HCT116 (cell line): ENCODE data around the gene GRM4. TPM values are rescaled to one million over a fixed set of nuclear protein-coding genes. Genes with fewer than 3 reads are reported as not detected.

Experiments
- ATAC-seq: fragments of 200-7000 bp; cut with Tn5 transposase; 2 replicates; pipeline ENCODE4 v1.9.1; 2020; ENCODE audit warnings: mild to moderate bottlenecking, moderate library complexity
- BruUV-seq: library from RNA; stranded (reverse); fragments of 400-500 nt; replicated peaks from 2 replicates; lab custom pipeline; 2021; lab: Mats Ljungman, UMichigan
- CTCF ChIA-PET: fragments of 300-600 bp; sonication (Branson Sonifier 250); formaldehyde crosslinking; loops from one replicate; lab custom pipeline; 2021; ENCODE audit warnings: antibody characterized with exemption; lab: Charles Lee
- POLR2A ChIA-PET: fragments of 300-600, 350-600 bp; sonication (Branson Sonifier 250); formaldehyde crosslinking; loops from one replicate; lab custom pipeline; 2021; ENCODE audit warnings: antibody characterized with exemption; lab: Charles Lee
- RAD21 ChIA-PET, 2 experiments: fragments of 300-600 bp; sonication (Branson Sonifier 250); formaldehyde crosslinking; loops; one replicate each; lab custom pipeline; 2023; ENCODE audit warnings: low total read pairs in 2 of 2; ENCODE audit not compliant: uncharacterized antibody in 2 of 2, unreplicated experiment in 2 of 2, low non-redundant PET in 1 of 2; lab: Charles Lee
- DNase-seq: peaks from one replicate; pipeline ENCODE4 v3.0.0-alpha.2; 2010; ENCODE audit warnings: low read depth, low spot score
- H2AFZ ChIP-seq: fragments of 200-600 bp; shearing (Covaris generic), sonication (generic); 2 replicates; pipeline ENCODE4 v1.6.1; 2017; ENCODE audit warnings: low read depth, mixed run types, mixed read lengths, antibody characterized with exemption, low read length; ENCODE audit not compliant: poor library complexity, severe bottlenecking
- H3K27ac ChIP-seq: 2 replicates; pipeline ENCODE4 v1.5.1; 2012; ENCODE audit warnings: low read depth, low read length
- H3K27me3 ChIP-seq: fragments of 200-600 bp; sonication (generic); 2 replicates; pipeline ENCODE4 v1.6.1; 2016; ENCODE audit warnings: mixed run types, low read length, mixed read lengths; ENCODE audit not compliant: insufficient read depth
- H3K36me3 ChIP-seq, 2 experiments: fragments of 200-500 bp in 1 of 2; fragments of 200-600 bp in 1 of 2; sonication (Bioruptor generic) in 1 of 2; sonication (generic) in 1 of 2; 2 replicates each; pipeline versions ENCODE4 v1.5.1 to v1.6.1; 2014 to 2016; ENCODE audit warnings: low read length in 2 of 2, inconsistent platforms in 1 of 2, mixed read lengths in 1 of 2, mixed run types in 1 of 2; ENCODE audit not compliant: insufficient read depth in 2 of 2, control insufficient read depth in 1 of 2
- H3K4me1 ChIP-seq, 2 experiments: fragments of 200-600 bp in 1 of 2; sonication (generic) in 1 of 2; 2 replicates each; pipeline versions ENCODE4 v1.5.1 to v1.6.1; 2012 to 2017; ENCODE audit warnings: low read length in 2 of 2, inconsistent platforms in 1 of 2, mild to moderate bottlenecking in 1 of 2, mixed read lengths in 1 of 2, mixed run types in 1 of 2, moderate library complexity in 1 of 2; ENCODE audit not compliant: insufficient read depth in 2 of 2, control insufficient read depth in 1 of 2
- H3K4me2 ChIP-seq: fragments of 200-600 bp; sonication (generic); 2 replicates; pipeline ENCODE4 v1.6.1; 2017; ENCODE audit warnings: mixed run types, low read length, mixed read lengths
- H3K4me3 ChIP-seq, 2 experiments: fragments of 200-600 bp in 1 of 2; sonication (generic) in 1 of 2; replicated peaks in 1 of 2; 2 replicates each; pipeline ENCODE4 v1.5.1; 2011 to 2016; ENCODE audit warnings: low read length in 2 of 2, control low read depth in 1 of 2, low read depth in 1 of 2, mild to moderate bottlenecking in 1 of 2, mixed read lengths in 1 of 2, mixed run types in 1 of 2
- H3K79me2 ChIP-seq: fragments of 200-600 bp; sonication (generic); 2 replicates; pipeline ENCODE4 v1.6.1; 2017; ENCODE audit warnings: mild to moderate bottlenecking, mixed run types, low read length, moderate library complexity, mixed read lengths; ENCODE audit not compliant: insufficient read depth
- H3K9ac ChIP-seq: fragments of 200-600 bp; sonication (generic); 2 replicates; pipeline ENCODE4 v1.6.1; 2016; ENCODE audit warnings: low read length, mixed read lengths
- H3K9me2 ChIP-seq: fragments of 200-600 bp; sonication (generic), shearing (Covaris generic); 2 replicates; pipeline ENCODE4 v1.6.1; 2017; ENCODE audit warnings: mixed run types, mild to moderate bottlenecking, moderate library complexity; ENCODE audit not compliant: insufficient read depth
- H3K9me3 ChIP-seq, 2 experiments: fragments of 200-500 bp in 1 of 2; fragments of 200-600 bp in 1 of 2; sonication (Bioruptor generic) in 1 of 2; sonication (generic) in 1 of 2; 2 replicates each; pipeline ENCODE4 v1.6.1; 2014 to 2017; ENCODE audit warnings: low read length in 2 of 2, mixed read lengths in 2 of 2, inconsistent platforms in 1 of 2, low read depth in 1 of 2, mild to moderate bottlenecking in 1 of 2, mixed run types in 1 of 2, moderate library complexity in 1 of 2; ENCODE audit not compliant: control insufficient read depth in 1 of 2, insufficient read depth in 1 of 2
- H4K20me1 ChIP-seq: fragments of 200-600 bp; sonication (generic), shearing (Covaris generic); 2 replicates; pipeline ENCODE4 v1.6.1; 2017; ENCODE audit warnings: mixed run types, mild to moderate bottlenecking, moderate library complexity; ENCODE audit not compliant: insufficient read depth
- CBX3 ChIP-seq: IDR thresholded peaks from 2 replicates; pipeline ENCODE4 v1.6.1; 2012; ENCODE audit warnings: low read depth
- CEBPB ChIP-seq: IDR thresholded peaks from 2 replicates; pipeline ENCODE4 v1.6.1; 2012; ENCODE audit warnings: low read depth
- CTCF ChIP-seq, 3 experiments: fragments of 200-600 bp in 1 of 3; sonication (generic) in 1 of 3; IDR thresholded peaks in 2 of 3; conservative IDR thresholded peaks in 1 of 3; 2 replicates each; pipeline ENCODE4 v1.5.1; 2012 to 2017; ENCODE audit warnings: low read depth in 2 of 3, low read length in 2 of 3, antibody characterized with exemption in 1 of 3, borderline replicate concordance in 1 of 3, control low read depth in 1 of 3, mild to moderate bottlenecking in 1 of 3, mixed read lengths in 1 of 3, mixed run types in 1 of 3, moderate library complexity in 1 of 3; ENCODE audit not compliant: insufficient read depth in 1 of 3
- EGR1 ChIP-seq: IDR thresholded peaks from 2 replicates; pipeline ENCODE4 v1.6.1; 2012; ENCODE audit warnings: low read depth
- ELF1 ChIP-seq: IDR thresholded peaks from 2 replicates; pipeline ENCODE4 v1.6.1; 2012; ENCODE audit warnings: low read depth, borderline replicate concordance
- EZH2phosphoT487 ChIP-seq: fragments of 200-600 bp; IDR thresholded peaks from 2 replicates; pipeline ENCODE4 v1.6.1; 2018; ENCODE audit warnings: antibody characterized with exemption, borderline replicate concordance
- JUND ChIP-seq: IDR thresholded peaks from 2 replicates; pipeline ENCODE4 v1.6.1; 2012
- MAX ChIP-seq: IDR thresholded peaks from 2 replicates; pipeline ENCODE4 v1.6.1; 2012
- POLR2A ChIP-seq: IDR thresholded peaks from 2 replicates; pipeline ENCODE4 v1.7.0; 2011; ENCODE audit warnings: borderline replicate concordance; ENCODE audit not compliant: insufficient read depth, insufficient read length; ENCODE audit errors: extremely low read depth
- RAD21 ChIP-seq: IDR thresholded peaks from 2 replicates; pipeline ENCODE4 v1.6.1; 2012; ENCODE audit warnings: low read depth, mild to moderate bottlenecking
- SP1 ChIP-seq: IDR thresholded peaks from 2 replicates; pipeline ENCODE4 v1.6.1; 2012; ENCODE audit warnings: low read depth
- SRF ChIP-seq: IDR thresholded peaks from 2 replicates; pipeline ENCODE4 v1.6.1; 2012; ENCODE audit warnings: low read depth
- TCF7L2 ChIP-seq: IDR thresholded peaks from 2 replicates; pipeline ENCODE4 v1.7.0; 2011; ENCODE audit warnings: borderline replicate concordance, inconsistent platforms; ENCODE audit not compliant: insufficient read depth, insufficient read length; ENCODE audit errors: extremely low read depth
- YY1 ChIP-seq: IDR thresholded peaks from 2 replicates; pipeline ENCODE4 v1.6.1; 2011; ENCODE audit warnings: low read length, low read depth, moderate library complexity, mild to moderate bottlenecking; ENCODE audit not compliant: insufficient replicate concordance; ENCODE audit errors: extremely low read depth
- ZFX ChIP-seq: fragments of 450-650 bp; IDR thresholded peaks from 2 replicates; pipeline ENCODE4 v1.6.1; 2017
- ZNF274 ChIP-seq: fragments of 200-500 bp; sonication (Bioruptor generic); IDR thresholded peaks from 2 replicates; pipeline ENCODE4 v1.6.1; 2014; ENCODE audit warnings: mild to moderate bottlenecking, low read depth, low read length, inconsistent platforms
- intact Hi-C: fragments of 100-400 bp; cut with micrococcal nuclease; formaldehyde crosslinking; loops from 2 replicates; pipeline ENCODE4 v1.10.0; 2022
- total RNA-seq: library from RNA; stranded (reverse); gene quantifications from one replicate; pipeline ENCODE4 v1.2.1, GENCODE V29; 2021; ENCODE audit not compliant: unreplicated experiment

The GRM4 gene
- total RNA-seq, 1 experiment from 2014 or later = 2.6 TPM

- Histone ChIP-seq H3K27me3 (peaks cover 5% of the 10 kb centered on the region; the same call in 1 of the 2 replicates), H3K36me3 (no peaks in the 10 kb centered on the region), H2AFZ (no peak overlapping the region), H3K79me2 (no peaks in the 10 kb centered on the region), H4K20me1 (no peaks in the 10 kb centered on the region), H3K4me3 (no peak overlapping the region), H3K4me2 (no peak overlapping the region)
- CTCF ChIA-PET = no interaction called here
- no peak for TF ChIP-seq CTCF (IDR thresholded peaks at IDR 0.05 in 2 of 3, conservative IDR thresholded peaks at IDR 0.05 in 1 of 3; ENCODE audit: borderline replicate concordance in 1 of 3, insufficient read depth in 1 of 3, low read depth in 2 of 3, low read length in 2 of 3)
- no peak for TF ChIP-seq RAD21
- TF ChIP-seq JUND = no peak
- TF ChIP-seq ELF1 = no peak
- no peak for TF ChIP-seq EGR1
- no peak for TF ChIP-seq SRF
- TF ChIP-seq ZNF274 = no peak
- no peak for TF ChIP-seq TCF7L2
- TF ChIP-seq ZFX = no peak
- no peak for TF ChIP-seq YY1
- TF ChIP-seq CBX3 = no peak
- no peak for TF ChIP-seq CEBPB
- TF ChIP-seq SP1 = no peak
- TF ChIP-seq POLR2A = no peak
- TF ChIP-seq MAX = no peak
- TF ChIP-seq EZH2phosphoT487 = no peak
- TF ChIP-seq, all 23 proteins: peak for 0
- no peak overlapping the region for H3K9ac ChIP-seq
- H3K9me3 ChIP-seq = no peaks in the 10 kb centered on the region
- no peaks in the 10 kb centered on the region for H3K4me1 ChIP-seq
- BruUV-seq = no TSS peak
- ATAC-seq (no peak), DNase-seq (no peak)
- intact Hi-C loops = no loop called here
- no peak overlapping the region for H3K27ac ChIP-seq
- no peaks in the 10 kb centered on the region for H3K9me2 ChIP-seq
- RAD21 ChIA-PET = no interaction called here
- POLR2A ChIA-PET = no interaction called here
Observed at GRCh38 chr6:34063651-34064050, 82.2 kb downstream of the GRM4 start.
